ENCODE data around the gene API5.

GRCh38 chr11:43377389-43377788 is 65.6 kb downstream of the API5 start:
- no peak for TF ChIP-seq POLR2AphosphoS5 (IDR thresholded peaks at IDR 0.05)
- TF ChIP-seq POLR2A (IDR thresholded peaks at IDR 0.05), result no peak
- no peak for TF ChIP-seq CTCF (IDR thresholded peaks at IDR 0.05 in 8 of 11, conservative IDR thresholded peaks at IDR 0.05 in 3 of 11)
